ENCODE results near the gene ARRDC3. TPM values are rescaled to one million over a fixed set of nuclear protein-coding genes. Genes with fewer than 3 reads are reported as not detected.

The ARRDC3 gene
- total RNA-seq, 1 experiment from 2014 or later, result 34.5 TPM

GRCh38 chr5:91417219-91417618, 34.1 kb upstream of the ARRDC3 start:
- Mint-ChIP-seq H3K27ac (ENCODE audit: unreplicated experiment) (no peak overlapping the region), H3K27me3 (ENCODE audit: insufficient read depth, unreplicated experiment) (no peaks in the 10 kb centered on the region), H3K4me1 (ENCODE audit: low read depth, unreplicated experiment) (peaks cover 7% of the 10 kb centered on the region), H3K4me3 (ENCODE audit: unreplicated experiment) (no peak overlapping the region), H3K9me3 (ENCODE audit: unreplicated experiment) (no peaks in the 10 kb centered on the region), H3K36me3 (ENCODE audit: insufficient read depth, unreplicated experiment) (no peaks in the 10 kb centered on the region)
- Histone ChIP-seq H3K9me3 (no peaks in the 10 kb centered on the region), H3K4me3 (ENCODE audit: low read depth, low read length) (no peak overlapping the region), H3K27me3 (replicated peaks; ENCODE audit: control insufficient read depth, insufficient read depth, low read length) (no peaks in the 10 kb centered on the region), H3K4me1 (no peaks in the 10 kb centered on the region), H3K36me3 (ENCODE audit: control insufficient read depth, insufficient read depth, low read length) (no peaks in the 10 kb centered on the region)
- intact Hi-C loops (cut with micrococcal nuclease; ENCODE audit: unreplicated experiment), result no loop called here
- ChIA-PET POLR2A (interaction anchor here (1.0 kb wide), 1 partner anchor 36 kb away, joined by 3 read pairs; no protein-coding TSS in a partner anchor), CTCF (interaction anchor here (0.6 to 1.6 kb wide), 2 partner anchors 32 to 557 kb away, joined by 4 to 7 read pairs; no protein-coding TSS in a partner anchor)
- no peak for DNase-seq
- no peak for TF ChIP-seq CTCF (IDR thresholded peaks at IDR 0.05; ENCODE audit: insufficient read depth in 1 of 2, low read depth in 1 of 2, low read length in 1 of 2, severe bottlenecking in 1 of 2, unreplicated experiment in 1 of 2)
- no TSS peak for BruUV-seq (replicated peaks)

- intact Hi-C loops (cut with micrococcal nuclease; ENCODE audit: unreplicated experiment), result no loop called here
- no peak for TF ChIP-seq CTCF (IDR thresholded peaks at IDR 0.05; ENCODE audit: insufficient read depth in 1 of 2, low read depth in 1 of 2, low read length in 1 of 2, severe bottlenecking in 1 of 2, unreplicated experiment in 1 of 2)
- Histone ChIP-seq H3K27me3 (replicated peaks; ENCODE audit: control insufficient read depth, insufficient read depth, low read length) (no peaks in the 10 kb centered on the region), H3K36me3 (ENCODE audit: control insufficient read depth, insufficient read depth, low read length) (no peaks in the 10 kb centered on the region), H3K4me3 (ENCODE audit: low read depth, low read length) (no peak overlapping the region), H3K9me3 (no peaks in the 10 kb centered on the region), H3K4me1 (no peaks in the 10 kb centered on the region)
- no peak for DNase-seq
- no TSS peak for BruUV-seq (replicated peaks)
- CTCF ChIA-PET, result no interaction called here
- POLR2A ChIA-PET, result no interaction called here
- peaks cover 7% of the 10 kb centered on the region for H3K4me1 Mint-ChIP-seq (ENCODE audit: low read depth, unreplicated experiment)
- no peaks in the 10 kb centered on the region for H3K36me3 Mint-ChIP-seq (ENCODE audit: insufficient read depth, unreplicated experiment)
- H3K27ac Mint-ChIP-seq (ENCODE audit: unreplicated experiment), result no peak overlapping the region
- no peaks in the 10 kb centered on the region for H3K27me3 Mint-ChIP-seq (ENCODE audit: insufficient read depth, unreplicated experiment)
- no peaks in the 10 kb centered on the region for H3K9me3 Mint-ChIP-seq (ENCODE audit: unreplicated experiment)
- H3K4me3 Mint-ChIP-seq (ENCODE audit: unreplicated experiment), result no peak overlapping the region
Observed at GRCh38 chr5:91416491-91416890, 33.4 kb upstream of the ARRDC3 start.

- H3K4me3 ChIP-seq (ENCODE audit: low read depth, low read length), result no peak overlapping the region
- no peaks in the 10 kb centered on the region for H3K9me3 Mint-ChIP-seq (ENCODE audit: unreplicated experiment)
Observed at GRCh38 chr5:91409304-91409703, 26.2 kb upstream of the ARRDC3 start.

More at GRCh38 chr5:91409304-91409703, 26.2 kb upstream of the ARRDC3 start:
- Histone ChIP-seq H3K36me3 (ENCODE audit: control insufficient read depth, insufficient read depth, low read length) (no peaks in the 10 kb centered on the region), H3K9me3 (no peaks in the 10 kb centered on the region), H3K27me3 (replicated peaks; ENCODE audit: control insufficient read depth, insufficient read depth, low read length) (no peaks in the 10 kb centered on the region), H3K4me1 (no peaks in the 10 kb centered on the region)
- BruUV-seq (replicated peaks), result no TSS peak
- intact Hi-C loops (cut with micrococcal nuclease; ENCODE audit: unreplicated experiment), result no loop called here
- Mint-ChIP-seq H3K27me3 (ENCODE audit: insufficient read depth, unreplicated experiment) (no peaks in the 10 kb centered on the region), H3K27ac (ENCODE audit: unreplicated experiment) (no peak overlapping the region), H3K36me3 (ENCODE audit: insufficient read depth, unreplicated experiment) (no peaks in the 10 kb centered on the region), H3K4me1 (ENCODE audit: low read depth, unreplicated experiment) (no peaks in the 10 kb centered on the region), H3K4me3 (ENCODE audit: unreplicated experiment) (no peak overlapping the region)
- CTCF ChIA-PET, result no interaction called here
- POLR2A ChIA-PET, result no interaction called here
- TF ChIP-seq CTCF (IDR thresholded peaks at IDR 0.05; ENCODE audit: insufficient read depth in 1 of 2, low read depth in 1 of 2, low read length in 1 of 2, severe bottlenecking in 1 of 2, unreplicated experiment in 1 of 2), result no peak
- DNase-seq, result no peak

Data from Caco-2 (cell line).